HG03432 (cell line): ENCODE measurements around the gene CFL1.

ENCODE experiments used
- ATAC-seq: cut with Tn5 transposase; IDR thresholded peaks from one replicate; pipeline ENCODE4 v1.9.1; 2021; ENCODE audit warnings: mild to moderate bottlenecking, moderate library complexity; ENCODE audit not compliant: unreplicated experiment

CFL1 gene

DNA sequence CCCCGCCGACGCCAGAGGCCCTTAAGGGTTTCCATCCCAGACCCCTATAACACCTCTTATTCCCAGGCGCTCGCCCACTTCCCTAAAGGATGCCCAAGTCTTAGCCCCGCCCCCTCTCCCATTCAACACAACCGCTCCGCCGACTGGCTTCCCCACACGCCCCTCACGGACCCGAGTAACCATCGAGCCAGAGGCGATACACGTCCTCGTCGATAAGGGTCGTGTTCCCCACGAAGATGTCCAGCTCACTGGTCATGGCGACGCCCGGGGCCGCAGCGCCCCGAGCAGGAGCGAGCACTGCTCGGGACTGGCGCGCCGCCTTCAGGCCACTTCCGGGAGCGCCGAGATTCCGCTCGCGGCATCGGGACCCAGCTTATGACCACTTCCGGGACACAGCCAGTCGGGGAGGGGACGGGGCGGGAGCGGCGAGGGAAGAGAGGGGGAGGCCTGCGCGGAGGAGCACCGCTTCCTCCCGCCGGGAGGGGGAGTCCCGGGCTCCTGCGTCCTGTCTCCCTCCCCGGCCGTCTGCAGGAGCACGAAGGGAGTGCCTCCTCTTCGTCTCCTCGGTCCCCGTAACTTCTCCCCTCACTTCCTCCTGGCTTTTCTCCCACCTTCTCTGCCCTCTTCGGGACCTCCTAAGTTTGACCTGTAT is 30.3 kb upstream of the CFL1 start, which contains the start of gene FIBP:
Gene FIBP (minus strand): TSS at position 309 of the 652 bp plus-strand sequence. CDS start 53 bp downstream, at position 256.
- ATAC-seq, result peak; percentile 59

DNA sequence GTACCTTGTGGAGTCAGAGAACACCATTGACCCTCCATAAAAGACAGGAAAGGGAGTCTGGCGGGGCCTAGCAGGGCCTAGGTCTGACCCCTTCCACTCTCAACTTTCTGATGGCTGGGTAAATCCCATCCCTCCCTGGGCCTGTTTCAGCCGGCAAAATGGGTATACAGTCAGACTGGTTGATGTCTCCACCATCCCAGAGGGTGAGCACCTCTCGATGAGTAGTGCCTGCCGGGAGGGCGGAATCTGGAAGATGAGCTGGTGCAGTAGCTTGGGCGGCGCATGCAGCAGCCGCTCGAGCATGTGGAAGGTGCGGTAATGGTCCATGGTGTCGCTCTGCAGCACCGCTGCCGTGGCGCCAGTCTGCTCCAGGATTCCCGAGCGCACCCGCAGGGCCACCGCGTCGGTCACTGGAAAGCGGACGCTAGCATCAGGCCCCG is 29.8 kb upstream of the CFL1 start:
- peak; percentile 1 for ATAC-seq

DNA sequence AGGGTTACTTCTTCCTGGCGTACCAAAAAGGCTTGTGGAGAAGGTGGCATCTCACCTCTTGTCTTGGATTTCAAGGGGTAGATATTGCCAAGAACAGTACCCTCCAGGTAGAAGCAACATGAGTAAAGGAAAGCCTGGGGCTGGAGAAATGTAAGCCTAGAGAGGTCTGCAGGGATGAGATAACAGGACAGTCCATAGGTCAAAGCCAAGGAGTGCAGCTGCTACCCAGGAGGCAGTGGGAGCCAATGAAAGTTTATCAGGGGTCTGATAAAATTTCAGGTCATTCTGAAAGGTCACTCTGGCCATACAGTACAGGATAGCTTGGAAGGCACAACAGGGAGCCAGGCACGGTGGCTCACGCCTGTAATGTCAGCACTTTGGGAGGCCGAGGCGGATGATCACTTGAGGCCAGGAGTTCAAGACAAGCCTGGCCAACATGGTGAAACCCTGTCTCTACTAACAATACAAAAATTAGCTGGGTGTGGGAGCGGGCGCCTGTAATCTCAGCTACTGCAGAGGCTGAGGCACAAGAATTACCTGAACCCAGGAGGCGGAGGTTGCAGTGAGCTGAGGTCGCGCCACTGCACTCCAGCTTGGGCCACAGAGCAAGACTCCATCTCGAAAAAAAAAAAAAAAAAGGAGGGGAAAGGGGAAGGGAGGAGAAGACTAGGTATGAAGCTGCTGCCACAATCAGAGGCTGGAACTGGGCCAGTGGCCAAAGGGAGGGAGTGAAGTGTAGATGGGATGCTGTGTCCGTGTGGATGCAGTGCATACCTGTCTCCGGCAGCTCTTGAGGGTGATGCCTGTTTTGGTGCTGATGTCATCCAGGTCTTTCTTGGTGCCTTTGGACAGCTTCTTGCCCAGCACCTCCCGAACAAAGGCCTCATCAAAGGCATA is 29.1 kb upstream of the CFL1 start:
- ATAC-seq, result no peak

DNA sequence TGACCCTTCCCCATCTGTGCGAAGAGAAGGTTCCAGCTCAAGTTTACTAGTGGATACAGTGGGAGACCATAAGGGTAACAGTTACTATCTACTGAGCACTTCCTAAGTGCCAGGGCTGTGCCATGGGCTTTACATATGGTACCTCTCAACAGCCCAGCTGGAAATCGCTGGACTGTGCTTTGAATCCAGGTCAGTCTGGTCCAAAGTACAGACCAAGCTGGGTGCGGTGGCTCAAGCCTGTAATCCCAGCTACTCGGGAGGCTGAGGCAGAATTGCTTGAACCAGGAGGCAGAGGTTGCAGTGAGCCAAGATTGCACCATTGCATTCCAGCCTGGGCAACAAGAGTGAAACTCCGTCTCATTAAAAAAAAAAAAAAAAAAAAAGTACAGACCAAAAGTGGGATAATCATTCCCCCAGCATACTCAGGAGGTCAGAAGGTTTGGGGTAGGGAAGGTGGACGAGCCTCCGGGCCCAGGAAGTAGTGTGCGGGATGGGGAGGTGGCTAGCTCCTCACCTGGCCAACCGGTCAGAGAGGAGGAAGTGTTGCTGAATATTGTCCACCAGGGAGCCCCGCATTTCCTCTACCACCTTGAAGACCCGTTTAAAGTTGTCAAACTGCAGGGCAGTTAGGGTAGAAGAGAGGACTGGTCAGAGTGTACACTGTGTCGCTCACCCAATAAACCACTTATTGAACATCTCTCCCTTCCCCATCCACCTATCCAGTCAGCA is 28.0 kb upstream of the CFL1 start:
- no peak for ATAC-seq

DNA sequence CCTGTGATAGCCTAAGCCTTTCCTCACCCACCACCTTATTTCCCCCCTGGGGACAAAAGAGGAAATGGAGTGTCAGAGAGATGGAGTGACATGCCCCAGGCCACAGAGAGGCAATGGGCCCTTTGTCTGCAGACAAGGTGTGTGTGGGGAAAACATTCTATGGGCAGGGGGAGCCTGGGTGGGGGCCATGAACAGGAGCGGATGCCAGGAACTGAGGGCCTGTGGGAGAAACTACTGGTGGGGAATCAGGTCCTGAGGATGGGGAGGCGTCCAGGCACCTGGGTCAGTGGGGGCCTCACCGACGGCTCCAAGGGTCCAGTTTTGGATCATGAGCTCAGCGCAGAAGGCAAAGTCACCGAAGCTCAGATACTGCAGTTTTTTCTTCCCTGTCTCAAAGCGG is 27.3 kb upstream of the CFL1 start:
- no peak for ATAC-seq

DNA sequence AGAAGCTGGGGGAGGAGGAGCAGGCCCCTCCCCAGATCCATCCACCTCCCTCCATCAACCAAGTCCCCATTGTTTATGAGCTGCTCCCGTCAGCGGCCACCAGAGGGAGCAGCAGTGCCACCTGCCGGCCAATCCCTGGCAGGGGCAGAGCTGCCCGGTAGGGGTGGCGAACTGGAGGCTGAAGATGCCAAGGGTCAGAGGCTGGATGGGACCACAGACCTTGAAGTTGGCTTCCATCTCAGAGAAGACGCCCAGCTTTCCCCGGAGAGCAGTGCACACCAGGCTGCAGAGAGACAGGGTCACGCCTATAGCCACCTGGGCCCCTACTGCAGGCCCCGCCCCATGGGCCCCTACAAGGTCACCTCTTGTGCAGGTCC is 26.7 kb upstream of the CFL1 start:
- no peak for ATAC-seq

DNA sequence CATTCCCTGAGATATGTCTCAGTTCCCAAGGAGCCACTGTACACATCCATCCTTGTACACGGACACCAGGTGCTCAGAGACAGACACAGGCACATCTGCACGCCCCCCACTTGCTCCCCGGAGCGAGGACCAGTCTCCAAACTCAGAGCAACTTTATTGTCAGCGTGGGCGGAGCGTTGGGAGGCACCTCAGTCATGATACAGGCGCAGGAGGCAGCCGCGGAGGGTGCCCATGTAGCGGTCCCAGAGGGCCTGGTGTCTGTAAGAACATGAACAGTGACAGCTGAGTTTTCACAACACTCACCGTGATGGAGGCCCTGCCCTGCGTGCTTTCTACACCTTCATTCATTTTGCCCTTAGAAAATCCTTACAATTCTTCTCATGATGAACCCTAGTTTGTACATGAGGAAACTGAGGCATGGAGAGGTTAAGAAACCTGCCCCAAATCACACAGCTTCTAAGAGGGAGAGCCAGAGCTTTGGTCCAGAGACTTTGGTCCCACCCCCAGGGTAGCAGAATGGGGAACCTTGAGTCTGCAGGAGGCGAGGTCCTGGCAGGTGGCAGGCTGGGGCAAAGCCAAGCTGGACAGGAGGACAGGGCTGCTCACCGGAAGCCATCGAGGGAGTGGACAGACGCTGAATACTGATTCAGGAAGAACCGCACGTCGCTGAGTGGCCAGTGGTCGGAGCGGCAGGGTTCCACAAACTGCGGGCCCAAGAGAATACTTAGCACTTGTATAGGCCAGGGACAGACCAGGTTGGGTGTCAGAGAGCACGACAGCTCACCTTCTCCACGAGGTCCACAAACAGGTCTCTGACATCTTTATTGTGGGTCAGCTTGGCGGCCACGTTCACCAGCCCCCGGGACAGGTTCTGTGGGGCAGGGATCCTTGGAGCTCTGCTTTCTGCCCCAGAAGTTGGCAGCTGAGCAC is 26.1 kb upstream of the CFL1 start:
- no peak for ATAC-seq

DNA sequence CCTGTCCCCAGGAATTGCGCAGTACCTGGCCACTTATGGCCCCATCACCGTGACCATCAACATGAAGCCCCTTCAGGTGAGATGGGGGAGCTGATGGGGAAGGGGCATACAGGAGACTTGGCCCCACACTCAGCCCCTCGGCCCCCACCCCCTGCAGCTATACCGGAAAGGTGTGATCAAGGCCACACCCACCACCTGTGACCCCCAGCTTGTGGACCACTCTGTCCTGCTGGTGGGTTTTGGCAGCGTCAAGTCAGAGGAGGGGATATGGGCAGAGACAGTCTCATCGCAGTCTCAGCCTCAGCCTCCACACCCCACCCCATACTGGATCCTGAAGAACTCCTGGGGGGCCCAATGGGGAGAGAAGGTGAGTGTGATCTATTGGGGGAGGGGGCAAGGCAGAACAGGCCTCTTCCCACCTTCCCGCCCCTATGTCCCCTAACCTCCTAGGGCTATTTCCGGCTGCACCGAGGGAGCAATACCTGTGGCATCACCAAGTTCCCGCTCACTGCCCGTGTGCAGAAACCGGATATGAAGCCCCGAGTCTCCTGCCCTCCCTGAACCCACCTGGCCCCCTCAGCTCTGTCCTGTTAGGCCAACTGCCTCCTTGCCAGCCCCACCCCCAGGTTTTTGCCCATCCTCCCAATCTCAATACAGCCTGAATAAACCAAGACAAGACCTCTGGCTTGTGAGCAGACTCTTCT is 25.2 kb upstream of the CFL1 start:
- ATAC-seq, result no peak

DNA sequence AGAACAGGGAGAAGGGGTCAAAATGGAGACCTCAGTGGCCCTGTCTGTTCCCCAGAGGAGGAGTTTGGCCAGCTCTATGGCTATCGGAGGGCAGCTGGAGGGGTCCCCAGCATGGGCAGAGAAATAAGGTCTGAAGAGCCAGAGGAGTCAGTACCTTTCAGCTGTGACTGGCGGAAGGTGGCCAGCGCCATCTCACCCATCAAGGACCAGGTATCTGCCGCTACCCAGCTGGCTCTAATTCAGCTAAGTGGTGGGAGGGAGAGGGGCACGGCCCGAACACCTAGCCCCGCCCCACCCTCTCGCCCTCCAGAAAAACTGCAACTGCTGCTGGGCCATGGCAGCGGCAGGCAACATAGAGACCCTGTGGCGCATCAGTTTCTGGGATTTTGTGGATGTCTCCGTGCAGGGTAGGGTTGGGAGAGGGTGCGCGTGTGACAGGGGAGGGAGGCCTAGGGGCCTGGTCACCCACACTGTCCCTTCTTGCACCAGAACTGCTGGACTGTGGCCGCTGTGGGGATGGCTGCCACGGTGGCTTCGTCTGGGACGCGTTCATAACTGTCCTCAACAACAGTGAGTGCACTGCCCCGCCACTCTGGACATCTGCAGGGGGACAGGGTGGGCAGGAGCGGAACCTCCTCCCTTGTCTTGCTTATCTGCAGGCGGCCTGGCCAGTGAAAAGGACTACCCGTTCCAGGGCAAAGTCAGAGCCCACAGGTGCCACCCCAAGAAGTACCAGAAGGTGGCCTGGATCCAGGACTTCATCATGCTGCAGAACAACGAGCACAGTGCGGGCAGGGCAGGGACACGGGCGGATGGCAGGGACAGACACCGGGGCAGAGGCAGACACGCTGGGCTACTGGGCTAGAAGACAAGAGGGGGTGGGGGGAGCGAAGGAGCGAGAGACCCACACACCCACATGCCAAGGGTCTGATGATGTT is 24.4 kb upstream of the CFL1 start:
- ATAC-seq, result no peak

DNA sequence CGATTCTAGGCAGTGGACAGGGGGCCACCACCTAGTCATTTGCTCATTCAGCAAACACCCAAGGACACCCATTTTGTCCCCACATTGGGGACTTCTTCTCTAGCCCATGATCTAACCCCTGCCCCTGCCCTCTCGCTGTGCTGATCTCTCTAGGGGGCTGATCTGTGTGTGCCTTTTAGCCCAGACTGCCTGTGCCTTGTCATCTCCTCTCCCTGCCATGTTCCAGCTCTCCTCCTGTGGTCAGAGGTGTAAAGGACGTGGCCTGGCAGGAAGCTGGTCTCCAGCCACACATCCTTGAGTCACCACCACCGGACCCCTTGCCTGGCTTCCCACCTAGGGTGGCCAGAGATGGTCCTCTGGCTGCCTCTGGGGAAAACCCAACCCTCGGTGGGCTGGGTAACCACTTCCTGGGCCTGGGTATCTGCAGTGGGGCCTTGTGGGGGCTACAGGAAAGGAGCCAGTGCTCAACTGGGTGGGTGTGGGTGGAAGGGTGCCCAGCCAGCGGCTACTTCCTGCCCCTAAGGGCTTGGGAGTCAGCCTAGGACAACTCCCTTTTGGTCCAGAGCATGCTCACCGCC is 23.0 kb upstream of the CFL1 start:
- ATAC-seq, result no peak

DNA sequence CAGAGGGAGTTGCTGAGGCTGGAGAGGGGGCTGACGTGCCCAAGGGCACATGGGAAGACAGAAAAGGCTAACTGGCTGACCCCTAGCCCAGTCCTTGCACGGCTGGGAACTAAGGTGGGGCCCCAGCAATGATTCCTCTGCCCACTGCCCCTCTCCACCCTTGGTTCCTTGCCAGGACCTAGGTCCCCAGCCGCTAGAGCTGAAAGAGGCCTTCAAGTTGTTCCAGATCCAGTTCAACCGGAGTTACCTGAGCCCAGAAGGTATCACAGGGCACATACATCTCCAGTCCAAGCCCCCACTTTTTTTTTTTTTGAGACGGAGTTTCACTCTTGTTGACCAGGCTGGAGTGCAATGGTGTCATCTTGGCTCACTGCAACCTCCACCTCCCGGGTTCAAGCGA is 22.0 kb upstream of the CFL1 start:
- ATAC-seq, result no peak

DNA sequence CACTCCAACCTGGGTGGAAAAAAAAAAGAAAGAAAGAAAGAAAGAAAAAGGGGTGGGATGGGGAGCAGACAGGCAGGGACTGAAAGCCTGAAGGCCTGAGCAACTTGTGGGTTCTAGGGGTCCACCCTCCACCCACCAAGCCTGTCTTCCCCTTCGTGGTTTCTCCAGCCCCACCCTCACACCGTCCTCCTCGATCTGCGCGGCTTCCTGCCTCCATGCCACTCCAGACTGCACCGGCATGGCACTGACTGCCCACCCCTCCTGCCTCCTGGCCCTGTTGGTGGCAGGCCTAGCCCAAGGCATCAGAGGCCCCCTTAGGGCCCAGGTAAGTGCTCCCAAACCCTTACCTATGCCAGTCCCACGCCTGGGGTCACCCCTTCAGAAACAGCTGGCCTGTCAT is 21.6 kb upstream of the CFL1 start, which contains the start of gene CTSW:
Gene CTSW (plus strand): TSS at position 221 of the 400 bp plus-strand sequence. CDS start 18 bp downstream, at position 239.
- ATAC-seq, result no peak

DNA sequence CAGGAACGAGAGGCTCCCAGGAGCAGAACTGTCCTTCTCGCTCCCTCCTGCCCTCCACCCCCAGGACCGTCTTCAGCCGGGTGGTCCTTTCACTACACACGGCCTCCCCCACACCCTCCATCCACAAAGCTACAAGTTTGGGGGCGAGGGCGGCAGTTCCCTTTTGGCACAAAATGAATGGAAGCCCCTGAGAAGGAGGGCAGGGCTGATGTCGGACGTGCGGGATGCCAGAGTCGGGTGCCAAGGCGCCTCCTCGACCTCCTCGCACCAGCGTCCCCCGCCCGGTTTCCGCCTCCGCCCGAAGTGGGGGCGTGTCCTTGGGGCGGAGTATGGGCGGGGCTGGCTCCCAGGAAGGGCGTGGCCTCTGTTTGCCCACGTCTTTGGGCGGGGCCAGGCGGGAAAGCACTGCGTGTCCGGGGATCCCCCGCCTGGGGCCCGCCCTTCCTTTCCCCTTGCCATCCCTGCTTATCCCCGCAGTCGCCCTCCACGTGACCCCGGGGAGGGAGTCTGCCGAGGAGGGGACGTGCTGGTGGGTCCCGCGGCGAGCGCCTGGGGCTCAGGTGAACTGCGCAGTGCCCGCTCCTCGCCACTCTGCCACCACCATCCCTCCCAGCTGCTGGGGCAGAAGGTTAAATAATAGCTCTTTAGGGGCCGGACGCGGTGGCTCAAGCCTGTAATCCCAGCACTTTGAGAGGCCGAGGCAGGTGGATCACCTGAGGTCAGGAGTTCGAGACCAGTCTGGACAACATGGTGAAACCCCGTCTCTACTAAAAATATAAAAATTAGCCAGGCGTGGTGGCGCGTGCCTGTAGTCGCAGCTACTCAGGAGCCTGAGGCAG is 15.6 kb upstream of the CFL1 start:
- peak; percentile 81 for ATAC-seq

DNA sequence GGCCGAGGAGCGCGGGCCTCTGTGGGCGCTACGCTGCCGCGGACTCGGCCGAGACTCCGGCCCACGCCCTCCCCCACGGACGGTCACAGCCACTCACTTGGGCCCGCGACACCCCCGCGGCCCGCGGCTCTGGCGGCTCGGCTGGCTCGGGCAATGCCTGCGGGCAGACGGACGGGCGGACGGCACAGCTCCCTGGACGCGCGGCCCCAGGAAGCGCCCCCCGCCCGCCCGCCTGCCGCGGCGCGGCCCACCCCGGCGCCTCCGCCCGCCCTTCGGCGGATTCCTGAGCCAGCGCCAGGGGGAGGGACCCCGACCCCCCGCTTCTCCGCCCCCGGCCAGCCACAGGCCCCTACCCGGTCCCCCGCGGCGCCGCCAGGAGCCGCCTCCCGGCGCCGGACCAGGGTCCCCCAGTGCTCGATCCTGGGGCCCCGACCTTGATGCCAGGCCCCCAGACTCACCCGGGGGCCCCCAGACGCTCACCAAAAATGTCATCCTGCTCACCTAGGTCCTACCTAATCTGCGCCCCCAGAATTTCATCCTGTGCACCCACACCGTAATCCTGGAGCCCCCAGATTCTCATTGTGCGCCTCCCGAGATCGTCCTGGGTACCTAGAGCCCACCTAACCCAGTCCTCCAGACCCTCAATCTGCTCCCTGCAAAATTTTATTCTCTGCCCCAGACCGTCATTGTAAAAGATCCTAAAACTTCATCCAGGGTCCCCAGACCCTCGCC is 14.8 kb upstream of the CFL1 start, which contains the start of gene EFEMP2:
Gene EFEMP2 (minus strand): TSS at position 215 of the 732 bp plus-strand sequence. CDS start 446 bp downstream, outside the sequence.
- ATAC-seq, result no peak

DNA sequence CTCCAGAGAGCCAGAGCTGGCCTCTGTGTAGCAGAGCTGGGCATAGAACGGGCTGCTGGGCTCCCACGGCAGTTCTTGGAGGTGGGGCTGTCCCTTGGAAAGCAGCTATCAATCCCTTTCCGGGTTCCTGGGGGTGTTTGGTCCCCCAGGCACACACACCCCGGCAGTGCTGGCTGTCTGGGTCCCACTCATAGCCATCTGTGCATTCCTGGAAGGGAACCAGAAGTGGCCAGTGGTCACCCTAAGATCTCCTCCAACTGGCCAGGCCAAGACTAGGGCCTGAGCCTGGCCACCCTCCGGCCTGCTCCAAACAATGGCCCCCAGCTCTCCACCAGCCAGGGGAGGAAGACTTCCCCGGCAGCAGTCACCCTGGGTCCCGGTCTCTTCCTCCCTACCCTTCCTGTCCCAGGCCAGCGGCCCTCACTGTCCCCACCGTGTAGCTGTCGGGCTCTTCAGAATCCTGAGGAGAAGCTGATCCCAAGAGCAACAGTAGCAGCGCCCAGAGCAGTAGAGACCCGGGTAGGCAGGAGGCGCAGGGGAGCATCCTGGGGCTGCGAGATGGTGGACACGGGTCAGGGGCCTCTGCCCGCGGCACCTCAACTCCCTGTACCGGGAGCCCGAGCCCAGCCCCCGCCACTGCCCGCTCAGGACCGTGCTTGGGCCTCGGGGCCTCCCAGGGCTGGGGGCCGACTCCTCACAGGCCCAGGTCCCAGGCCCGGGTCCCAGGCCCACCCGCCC is 14.0 kb upstream of the CFL1 start:
- no peak for ATAC-seq
